Measurements from ENCODE around the gene GABRG2.

The GABRG2 gene

GRCh38 chr5:162132348-162132747 is 64.8 kb downstream of the GABRG2 start:
- no peaks in the 10 kb centered on the region for H3K27me3 Mint-ChIP-seq
- ATAC-seq, result no peak
- H3K36me3 Mint-ChIP-seq (ENCODE audit: low read depth), result no peaks in the 10 kb centered on the region

GRCh38 chr5:162139190-162139589 is 71.6 kb downstream of the GABRG2 start:
- Mint-ChIP-seq H3K27ac (no peak overlapping the region), H3K36me3 (ENCODE audit: low read depth) (no peaks in the 10 kb centered on the region), H3K4me3 (no peak overlapping the region), H3K4me1 (no peaks in the 10 kb centered on the region), H3K9me3 (peaks cover 9% of the 10 kb centered on the region), H3K27me3 (no peaks in the 10 kb centered on the region)
- no peak for DNase-seq
- no peak for ATAC-seq

More at GRCh38 chr5:162132348-162132747, 64.8 kb downstream of the GABRG2 start:
- no peak for DNase-seq
- Mint-ChIP-seq H3K4me3 (no peak overlapping the region), H3K9me3 (peaks cover 5% of the 10 kb centered on the region), H3K27ac (no peak overlapping the region), H3K4me1 (no peaks in the 10 kb centered on the region)

GRCh38 chr5:162154242-162154641 is 86.7 kb downstream of the GABRG2 start:
- ATAC-seq (no peak), DNase-seq (no peak)
- H3K4me3 Mint-ChIP-seq, result no peak overlapping the region
- no peaks in the 10 kb centered on the region for H3K27me3 Mint-ChIP-seq
- H3K4me1 Mint-ChIP-seq, result no peaks in the 10 kb centered on the region
- no peaks in the 10 kb centered on the region for H3K9me3 Mint-ChIP-seq
- H3K27ac Mint-ChIP-seq, result no peak overlapping the region
- H3K36me3 Mint-ChIP-seq (ENCODE audit: low read depth), result no peaks in the 10 kb centered on the region

- DNase-seq (no peak), ATAC-seq (no peak)
- Mint-ChIP-seq H3K4me3 (no peak overlapping the region), H3K9me3 (peaks cover 4% of the 10 kb centered on the region), H3K4me1 (no peaks in the 10 kb centered on the region), H3K36me3 (ENCODE audit: low read depth) (no peaks in the 10 kb centered on the region), H3K27ac (no peak overlapping the region), H3K27me3 (no peaks in the 10 kb centered on the region)
Observed at GRCh38 chr5:162160401-162160800, 92.8 kb downstream of the GABRG2 start.

- DNase-seq (no peak), ATAC-seq (no peak)
- H3K27me3 Mint-ChIP-seq, result no peaks in the 10 kb centered on the region
- no peak overlapping the region for H3K27ac Mint-ChIP-seq
- peaks cover 19% of the 10 kb centered on the region for H3K9me3 Mint-ChIP-seq
- H3K36me3 Mint-ChIP-seq (ENCODE audit: low read depth), result no peaks in the 10 kb centered on the region
- H3K4me1 Mint-ChIP-seq, result no peaks in the 10 kb centered on the region
- no peak overlapping the region for H3K4me3 Mint-ChIP-seq
Observed at GRCh38 chr5:162163663-162164062, 96.1 kb downstream of the GABRG2 start.

- Mint-ChIP-seq H3K27me3 (no peaks in the 10 kb centered on the region), H3K36me3 (ENCODE audit: low read depth) (no peaks in the 10 kb centered on the region), H3K27ac (no peak overlapping the region), H3K9me3 (peaks cover 10% of the 10 kb centered on the region), H3K4me3 (no peak overlapping the region), H3K4me1 (no peaks in the 10 kb centered on the region)
- no peak for ATAC-seq
- no peak for DNase-seq
Observed at GRCh38 chr5:162174358-162174974, 106.9 kb downstream of the GABRG2 start.

GRCh38 chr5:162187371-162187770 is 119.8 kb downstream of the GABRG2 start:
- no peak overlapping the region for H3K4me3 Mint-ChIP-seq
- ATAC-seq, result no peak
- H3K27me3 Mint-ChIP-seq, result no peaks in the 10 kb centered on the region
- peaks cover 17% of the 10 kb centered on the region for H3K9me3 Mint-ChIP-seq
- H3K4me1 Mint-ChIP-seq, result no peaks in the 10 kb centered on the region
- no peak overlapping the region for H3K27ac Mint-ChIP-seq
- no peaks in the 10 kb centered on the region for H3K36me3 Mint-ChIP-seq (ENCODE audit: low read depth)
- DNase-seq, result no peak

GRCh38 chr5:162189719-162190118 is 122.1 kb downstream of the GABRG2 start:
- H3K27ac Mint-ChIP-seq, result no peak overlapping the region
- no peaks in the 10 kb centered on the region for H3K36me3 Mint-ChIP-seq (ENCODE audit: low read depth)
- H3K9me3 Mint-ChIP-seq, result peaks cover 17% of the 10 kb centered on the region
- DNase-seq, result no peak
- no peak overlapping the region for H3K4me3 Mint-ChIP-seq
- no peaks in the 10 kb centered on the region for H3K4me1 Mint-ChIP-seq
- no peaks in the 10 kb centered on the region for H3K27me3 Mint-ChIP-seq
- no peak for ATAC-seq

GRCh38 chr5:162193012-162193411 is 125.4 kb downstream of the GABRG2 start:
- H3K27ac Mint-ChIP-seq, result no peak overlapping the region
- ATAC-seq, result no peak
- H3K36me3 Mint-ChIP-seq (ENCODE audit: low read depth), result no peaks in the 10 kb centered on the region
- H3K4me3 Mint-ChIP-seq, result no peak overlapping the region
- H3K9me3 Mint-ChIP-seq, result no peaks in the 10 kb centered on the region
- no peaks in the 10 kb centered on the region for H3K27me3 Mint-ChIP-seq
- no peaks in the 10 kb centered on the region for H3K4me1 Mint-ChIP-seq
- DNase-seq, result no peak

- Mint-ChIP-seq H3K27me3 (no peaks in the 10 kb centered on the region), H3K36me3 (ENCODE audit: low read depth) (no peaks in the 10 kb centered on the region), H3K4me3 (no peak overlapping the region), H3K9me3 (no peaks in the 10 kb centered on the region), H3K4me1 (no peaks in the 10 kb centered on the region), H3K27ac (no peak overlapping the region)
- ATAC-seq (no peak), DNase-seq (no peak)
Observed at GRCh38 chr5:162196351-162196750, 128.8 kb downstream of the GABRG2 start.

GRCh38 chr5:162202285-162202880 is 134.8 kb downstream of the GABRG2 start:
- Mint-ChIP-seq H3K36me3 (ENCODE audit: low read depth) (no peaks in the 10 kb centered on the region), H3K27me3 (no peaks in the 10 kb centered on the region), H3K4me1 (no peaks in the 10 kb centered on the region), H3K4me3 (no peak overlapping the region), H3K9me3 (peaks cover 9% of the 10 kb centered on the region), H3K27ac (no peak overlapping the region)
- ATAC-seq, result no peak
- DNase-seq, result no peak
